Germinal center (tissue), 1 donor: Measurements from ENCODE around the gene FBXO38.
A peak's percentile ranks its signal among the peaks of the same experiment; 100 is the strongest.

Experiments used
- DNase-seq: peaks from one replicate; pipeline ENCODE4 v3.0.0; 2012; ENCODE audit warnings: mixed read lengths, low spot score

Gene FBXO38

DNA sequence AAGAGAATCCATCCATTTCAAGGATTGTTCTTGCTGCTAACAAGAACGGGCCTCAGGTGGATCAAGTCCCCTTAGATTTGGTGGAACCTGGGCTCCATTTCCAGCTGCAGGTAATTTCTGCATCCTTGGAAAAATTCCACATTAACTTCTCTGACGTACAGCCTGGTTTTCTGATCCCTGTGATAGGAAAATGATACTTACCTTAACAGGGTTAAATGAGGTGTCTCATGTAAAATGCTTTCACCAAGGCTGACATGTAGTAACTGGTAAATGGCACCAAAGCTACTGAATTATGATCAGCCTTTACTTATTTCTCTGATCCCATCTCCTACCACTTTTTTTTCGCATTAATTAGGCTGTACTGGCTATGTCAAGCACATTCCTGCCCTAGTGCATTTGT, 93.7 kb downstream of the FBXO38 start:
- no peak for DNase-seq

DNA sequence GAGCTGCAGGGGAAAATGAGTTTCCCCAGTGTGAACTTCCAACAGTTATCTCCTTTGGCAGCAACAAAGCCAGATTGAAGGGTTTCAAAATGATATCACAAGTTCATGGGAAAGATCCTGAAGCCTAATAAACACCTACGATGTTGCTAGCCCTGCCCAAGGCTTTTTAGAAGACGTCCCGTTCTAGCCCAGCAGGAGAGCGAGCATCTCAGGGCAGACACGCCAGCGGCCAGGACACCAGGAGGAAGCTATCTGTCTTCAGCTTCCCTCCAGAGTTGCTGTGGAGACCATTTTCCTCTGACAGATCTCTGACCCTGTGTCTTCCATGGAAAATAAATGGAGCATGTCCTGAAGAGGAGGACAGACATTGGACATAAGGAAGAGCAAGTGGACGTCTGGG, 98.4 kb downstream of the FBXO38 start:
- no peak for DNase-seq

DNA sequence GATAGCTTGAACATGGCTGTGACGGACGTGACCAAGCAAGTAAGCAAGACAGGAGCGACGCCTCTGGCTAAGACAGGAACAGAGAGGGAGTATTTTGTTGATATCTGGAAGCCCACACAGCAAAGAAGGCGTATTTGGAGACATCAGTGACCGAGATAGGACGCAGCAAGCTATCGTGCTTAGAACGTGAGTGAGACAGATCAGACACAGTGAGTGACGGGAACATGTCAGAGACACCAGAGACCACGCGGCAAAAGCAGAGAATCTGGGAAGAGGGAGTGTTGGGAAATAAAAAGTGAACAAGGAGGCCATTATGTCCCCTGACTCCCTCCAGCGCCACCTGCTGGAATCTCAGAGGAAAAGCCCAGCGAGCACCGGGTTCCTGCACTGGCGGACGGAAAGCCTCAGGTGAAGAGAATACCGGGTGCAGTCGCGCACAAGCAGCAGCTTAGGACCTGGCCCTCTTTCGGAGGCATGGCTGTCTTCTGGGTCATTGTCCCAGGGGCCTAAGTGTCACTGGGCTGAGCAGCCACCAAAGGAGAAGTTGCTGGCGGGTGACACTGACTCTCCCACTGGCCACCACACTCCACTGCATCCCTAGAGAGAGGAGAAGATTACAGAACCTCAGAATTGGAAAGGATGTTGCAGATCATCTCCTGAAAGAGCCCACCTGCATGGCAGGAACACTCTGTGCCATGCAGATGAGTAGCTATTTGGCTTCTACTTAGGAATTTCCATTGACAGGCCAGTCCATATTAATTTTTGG, 99.1 kb downstream of the FBXO38 start:
- DNase-seq: peak; percentile 50

DNA sequence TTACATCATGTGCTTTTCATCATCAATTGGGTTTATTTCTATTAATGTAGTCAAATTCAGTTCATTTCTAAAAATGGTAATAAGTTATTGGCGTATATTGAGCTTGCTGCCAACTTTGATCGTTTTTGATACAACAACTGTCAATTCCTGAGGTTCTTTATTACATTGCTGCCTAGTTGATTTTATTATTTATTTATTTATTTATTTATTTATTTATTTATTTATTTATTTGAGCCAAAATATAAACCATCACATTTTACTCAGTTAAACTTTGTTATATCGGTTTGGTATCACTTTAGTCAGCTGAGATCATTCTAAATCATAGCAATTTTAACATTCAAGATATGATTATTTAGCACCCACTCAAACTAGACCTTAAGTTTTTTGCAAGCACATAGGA, 100.0 kb downstream of the FBXO38 start:
- DNase-seq: no peak

DNA sequence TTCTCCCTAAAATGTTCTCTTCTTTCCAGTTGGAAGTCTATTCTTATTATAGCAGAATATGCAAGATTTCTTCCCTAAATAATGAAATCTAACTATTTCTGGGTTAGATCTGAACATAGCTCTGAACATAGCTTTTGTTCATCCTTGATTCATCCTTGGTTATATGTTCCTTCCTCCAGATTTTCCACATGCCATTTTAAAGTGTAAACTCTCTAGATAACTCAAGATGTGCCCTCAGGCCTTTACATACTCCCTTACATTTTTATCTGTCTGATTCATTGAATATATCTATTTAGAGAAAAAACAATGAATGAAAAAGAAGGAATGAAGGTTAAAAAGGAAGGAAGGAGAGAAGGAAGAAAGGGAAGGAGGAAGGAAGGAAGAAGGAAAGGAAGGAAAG, 100.9 kb downstream of the FBXO38 start:
- no peak for DNase-seq

DNA sequence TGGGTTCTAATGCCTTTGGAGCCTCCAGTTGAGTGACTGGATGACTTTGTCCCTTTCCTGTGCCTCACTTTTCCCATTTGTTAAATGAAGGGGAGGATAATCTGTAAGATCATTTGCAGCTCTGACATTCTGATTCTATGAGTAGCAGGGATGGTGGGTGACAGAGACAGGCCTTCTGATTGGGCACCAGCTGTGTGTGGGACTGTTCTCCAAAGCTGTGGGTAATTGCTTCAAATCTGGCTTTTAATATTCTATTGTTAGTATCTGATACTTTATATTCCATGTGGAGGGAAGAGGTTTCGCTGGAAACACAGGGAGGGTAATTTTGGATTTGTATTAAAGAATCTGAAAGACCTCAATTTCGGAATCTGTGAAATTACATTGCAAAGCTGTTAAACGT, 102.7 kb downstream of the FBXO38 start:
- no peak for DNase-seq

DNA sequence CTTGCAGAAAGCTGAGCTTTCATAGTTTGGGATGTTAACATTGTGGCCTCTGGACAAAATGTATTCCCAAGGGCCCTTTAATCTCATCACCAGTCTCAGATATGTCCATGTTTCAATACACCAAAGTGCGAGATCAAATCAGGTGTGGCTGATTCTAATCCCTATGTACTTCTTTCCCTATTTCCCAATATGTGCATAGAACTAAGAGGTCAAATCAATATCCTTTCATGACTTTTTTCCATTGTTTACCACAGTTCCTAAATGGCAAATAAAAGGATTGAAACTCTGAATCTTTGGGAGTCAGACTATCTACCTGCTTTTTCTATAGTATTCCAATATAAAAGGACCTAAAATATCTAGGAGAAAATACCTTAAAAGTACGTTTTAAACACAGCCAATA, 105.0 kb downstream of the FBXO38 start:
- no peak for DNase-seq

DNA sequence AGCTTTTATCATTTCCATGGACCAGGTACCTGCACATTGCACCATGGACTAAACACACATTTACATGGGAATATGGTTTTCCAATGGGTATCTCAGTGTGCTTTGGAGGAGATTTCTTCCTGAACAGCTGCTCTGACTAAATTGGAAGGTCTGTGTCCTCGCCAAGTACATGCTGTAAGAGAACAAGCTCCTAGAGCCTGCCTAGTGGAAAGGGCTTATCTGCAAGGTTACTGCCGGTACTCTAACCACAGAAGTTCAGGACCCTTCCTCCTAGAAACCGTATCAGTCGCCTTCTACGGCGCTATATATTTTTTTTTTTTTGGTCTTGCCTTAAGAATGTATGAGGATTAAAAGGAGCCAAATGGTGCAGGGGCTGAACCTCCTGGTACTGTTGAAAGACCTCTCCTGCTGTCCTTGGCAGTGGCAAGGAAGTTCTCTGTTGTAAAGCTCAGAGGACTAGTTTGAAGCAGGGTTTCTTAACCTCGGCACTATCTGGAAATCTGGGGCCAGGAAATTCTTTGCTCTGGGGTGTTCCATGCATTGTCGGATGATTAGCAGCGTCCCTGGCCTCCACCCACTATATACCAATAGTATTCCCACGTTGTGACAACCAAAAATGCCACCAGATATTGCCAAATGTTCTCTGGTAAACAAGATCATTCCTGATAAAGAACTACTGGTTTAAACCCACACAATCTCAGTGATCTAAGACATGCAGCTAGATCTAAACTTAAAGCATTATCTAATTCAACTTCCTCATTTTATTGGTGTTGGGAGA, 107.4 kb downstream of the FBXO38 start:
- DNase-seq: no peak

DNA sequence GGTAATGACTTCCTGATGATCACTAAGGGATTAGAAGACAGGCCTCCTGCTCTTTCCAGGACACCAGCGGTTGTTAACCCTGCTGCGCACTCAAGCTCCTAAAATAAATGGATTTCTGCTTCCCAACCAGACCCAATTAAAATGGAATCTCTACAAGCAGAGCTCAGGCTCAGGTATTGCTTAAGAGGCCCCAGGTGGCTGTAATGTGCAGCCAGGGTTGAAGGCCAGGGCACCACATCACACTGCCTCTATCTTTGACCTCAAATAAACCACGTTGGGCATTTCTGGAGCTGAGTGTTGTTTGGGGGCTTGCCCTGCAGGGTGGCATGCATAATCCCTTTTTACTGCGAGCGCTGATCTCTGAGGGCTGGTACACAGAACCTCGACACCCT, 108.0 kb downstream of the FBXO38 start:
- DNase-seq: no peak

DNA sequence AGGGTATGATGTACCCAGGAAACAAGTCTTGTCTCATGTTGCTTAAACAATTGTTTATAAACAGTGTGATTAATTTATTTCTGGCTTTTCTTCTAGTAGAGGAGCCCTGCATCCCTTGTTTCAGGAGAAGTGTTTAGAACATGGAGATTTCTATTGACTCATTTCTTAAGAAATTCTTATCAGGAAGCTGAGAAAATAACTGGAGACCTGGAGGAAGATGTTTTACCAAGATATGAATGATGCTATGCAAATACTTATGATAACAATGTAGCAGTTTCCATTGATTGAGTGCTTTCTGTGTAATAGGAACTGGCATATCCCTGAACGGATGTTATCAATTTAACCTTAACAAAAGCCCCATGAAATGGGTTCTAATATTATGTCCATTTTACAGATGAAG, 108.6 kb downstream of the FBXO38 start:
- DNase-seq: no peak
